ENCODE data around the gene SCN7A.
"Not testable (repeated sequence)": the region's sequence is repeated elsewhere in the genome, so short reads cannot be mapped to it uniquely, and the experiment has no call there.

SCN7A gene

DNA sequence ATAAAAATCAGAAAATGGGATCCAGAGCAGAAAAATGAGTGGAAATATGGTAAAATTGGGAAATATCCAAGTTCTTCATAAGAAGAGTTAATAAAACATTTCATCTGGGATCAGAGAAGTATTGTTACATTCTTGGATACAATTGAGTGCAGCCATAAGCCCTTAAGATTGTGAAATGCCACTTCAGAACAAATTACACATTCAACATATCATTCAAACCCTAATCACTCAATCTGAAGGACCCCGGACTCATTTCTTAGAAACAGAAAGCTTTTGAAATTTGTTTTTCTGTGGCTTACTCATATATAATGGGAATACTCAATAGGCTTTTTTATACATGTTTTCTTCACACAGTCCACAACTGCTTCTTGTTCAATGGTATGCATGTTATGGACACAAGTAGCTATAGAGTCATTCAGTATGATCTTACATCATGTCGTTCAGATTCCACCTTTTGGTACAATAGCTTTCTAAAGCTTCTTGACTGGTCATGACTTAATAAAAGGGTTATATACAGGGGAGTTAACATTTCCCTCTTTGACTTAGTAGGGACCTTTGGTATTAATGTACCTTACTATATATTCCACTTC is 39.9 kb downstream of the SCN7A start:
- DNase-seq (ENCODE audit: low read depth in 1 of 2, low spot score in 1 of 2), result no peak

DNA sequence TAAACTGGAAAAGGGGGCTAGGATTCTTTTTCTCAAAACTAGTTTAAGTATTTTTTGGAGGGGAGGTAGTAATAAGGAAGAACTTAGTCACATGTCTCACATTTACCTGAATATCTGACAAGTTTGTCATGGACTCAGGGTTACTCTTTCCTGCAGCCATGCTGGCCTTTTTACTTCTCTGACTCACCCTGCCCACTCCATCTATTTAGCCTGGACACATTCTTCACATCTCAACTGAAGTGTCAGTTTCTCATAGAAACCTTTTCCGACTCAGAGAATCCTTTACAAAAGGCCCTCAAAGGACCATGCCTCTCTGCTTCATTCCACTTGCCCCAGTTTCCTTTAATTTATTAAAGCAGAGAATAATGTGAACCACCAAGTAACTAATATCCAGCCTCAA is 42.6 kb downstream of the SCN7A start:
- DNase-seq (ENCODE audit: low read depth in 1 of 2, low spot score in 1 of 2), result no peak

DNA sequence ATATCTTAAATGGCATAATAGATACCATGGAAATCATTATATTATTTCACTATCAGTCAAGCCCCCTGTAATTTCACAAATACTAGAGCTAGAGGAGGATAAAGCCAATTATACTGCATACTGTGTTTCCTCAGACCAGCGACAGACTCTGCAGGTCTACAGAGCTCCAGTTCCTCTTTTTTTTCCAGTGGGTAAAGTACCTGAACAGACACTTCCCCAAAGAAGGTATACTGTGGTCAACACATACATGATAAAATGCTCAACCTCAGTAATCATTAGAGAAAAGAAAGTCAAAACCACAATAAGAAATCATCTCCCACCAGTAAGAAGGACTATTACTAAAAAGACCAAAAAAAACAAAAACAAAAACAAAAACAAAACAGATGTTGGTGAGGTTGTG is 44.6 kb downstream of the SCN7A start:
- no peak for DNase-seq (ENCODE audit: low read depth in 1 of 2, low spot score in 1 of 2)

DNA sequence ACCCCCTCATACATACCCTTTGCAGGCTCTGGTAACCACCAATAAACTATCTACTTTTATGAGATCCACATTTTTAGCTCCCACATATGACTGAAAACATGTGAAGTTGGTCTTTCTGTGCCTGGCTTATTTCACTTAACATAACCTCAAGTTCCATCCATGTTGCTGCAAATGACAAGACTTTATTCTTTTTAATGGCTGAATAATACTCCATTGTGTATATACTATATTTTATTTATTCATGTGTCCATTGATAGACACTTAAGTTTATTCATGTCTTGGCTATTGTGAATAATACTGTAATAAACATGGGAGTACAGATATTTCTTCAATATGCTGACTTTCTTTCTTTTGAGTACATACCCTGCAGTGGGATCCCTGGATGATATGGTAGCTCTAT is 45.9 kb downstream of the SCN7A start:
- DNase-seq (ENCODE audit: low read depth in 1 of 2, low spot score in 1 of 2), result no peak

DNA sequence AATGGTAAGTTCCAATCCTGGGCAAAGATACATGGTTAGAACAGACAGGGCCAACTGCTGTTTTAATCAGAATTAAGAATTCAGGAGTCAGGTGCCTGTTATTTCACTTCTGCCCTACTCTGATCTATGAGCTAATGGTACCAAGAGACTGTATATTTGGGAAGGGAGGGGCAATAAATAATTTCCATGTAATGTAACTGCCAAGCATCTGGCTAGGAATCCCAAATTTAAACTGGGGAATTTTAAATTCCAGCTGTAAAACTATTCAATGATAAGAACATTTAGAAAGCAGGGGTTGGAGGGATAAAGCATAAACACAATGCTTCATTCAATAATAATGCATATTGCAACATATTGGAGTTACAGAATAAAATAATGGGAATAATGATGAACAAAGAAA is 49.7 kb downstream of the SCN7A start:
- no peak for DNase-seq (ENCODE audit: low read depth in 1 of 2, low spot score in 1 of 2)

DNA sequence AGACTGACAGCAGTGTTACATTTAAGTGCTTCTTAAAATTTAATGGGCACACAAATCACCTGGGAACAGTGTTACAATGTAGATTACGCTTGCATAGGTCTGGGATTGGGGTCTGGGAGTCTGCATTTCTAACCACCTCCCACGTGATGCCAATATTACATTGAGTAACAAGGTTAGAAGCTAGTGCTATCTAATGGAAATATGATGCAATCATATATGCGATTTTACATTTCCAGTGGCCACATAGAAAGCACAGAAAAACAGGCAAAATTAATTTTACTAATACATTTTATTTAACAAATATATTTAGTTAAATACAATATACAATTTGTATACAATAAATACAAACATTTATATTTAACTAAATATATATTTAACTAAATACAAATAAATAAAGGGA is 53.7 kb downstream of the SCN7A start:
- no peak for DNase-seq (ENCODE audit: low read depth in 1 of 2, low spot score in 1 of 2)

DNA sequence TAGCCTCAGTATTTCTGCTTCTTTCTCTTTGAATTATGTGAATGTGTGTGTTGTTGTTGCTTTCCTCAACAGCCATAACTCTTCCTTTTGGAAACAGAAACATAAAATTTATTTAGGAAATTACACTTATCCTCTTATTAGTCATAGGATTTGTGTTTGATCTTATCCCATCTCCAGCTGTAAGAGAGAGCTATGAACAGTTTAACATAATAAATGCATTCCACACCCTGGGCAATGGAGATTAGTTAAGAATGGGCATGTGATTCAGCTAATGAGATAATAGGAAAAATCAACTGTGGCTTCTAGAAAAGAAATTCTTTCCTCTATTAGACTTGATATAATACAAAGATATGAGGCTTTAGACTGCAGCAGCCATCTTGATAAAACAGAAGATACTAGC is 55.0 kb downstream of the SCN7A start:
- no peak for DNase-seq (ENCODE audit: low read depth in 1 of 2, low spot score in 1 of 2)

DNA sequence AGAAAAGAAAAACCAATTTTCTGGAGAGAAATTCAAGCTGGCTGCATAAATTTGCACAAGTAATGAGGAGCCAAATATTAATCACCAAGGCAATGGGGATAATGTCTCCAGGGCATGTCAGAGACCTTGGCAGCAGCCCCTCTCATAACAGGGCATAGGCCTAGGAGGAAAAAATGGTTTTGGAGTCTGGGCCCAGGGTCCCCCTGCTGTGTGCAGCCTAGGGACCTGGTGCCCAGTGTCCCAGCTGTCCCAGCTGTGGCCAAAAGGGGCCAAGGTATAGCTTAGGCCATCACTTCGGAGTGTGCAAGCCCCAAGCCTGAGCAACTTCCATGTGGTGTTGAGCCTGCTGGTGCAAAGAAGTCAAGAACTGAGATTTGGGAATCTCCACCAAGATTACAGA is 57.1 kb downstream of the SCN7A start:
- DNase-seq (ENCODE audit: low read depth in 1 of 2, low spot score in 1 of 2), result no peak

DNA sequence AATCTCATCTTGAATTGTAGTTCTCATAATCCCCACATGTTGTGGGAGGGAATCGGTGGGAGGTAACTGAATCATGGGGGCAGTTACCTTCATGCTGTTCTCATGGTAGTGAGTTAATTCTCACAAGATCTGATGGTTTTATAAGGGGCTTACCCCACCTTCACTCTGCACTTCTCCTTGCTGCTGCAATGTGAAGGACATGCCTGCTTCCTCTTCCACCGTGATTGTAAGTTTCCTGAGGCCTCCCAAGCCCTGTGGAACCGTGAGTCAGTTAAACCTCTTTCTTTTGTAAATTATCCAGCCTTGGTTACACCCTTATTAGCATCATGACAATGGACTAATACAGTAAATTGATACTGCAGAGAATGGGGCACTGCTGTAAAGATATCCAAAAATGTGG is 57.9 kb downstream of the SCN7A start:
- no peak for DNase-seq (ENCODE audit: low read depth in 1 of 2, low spot score in 1 of 2)

DNA sequence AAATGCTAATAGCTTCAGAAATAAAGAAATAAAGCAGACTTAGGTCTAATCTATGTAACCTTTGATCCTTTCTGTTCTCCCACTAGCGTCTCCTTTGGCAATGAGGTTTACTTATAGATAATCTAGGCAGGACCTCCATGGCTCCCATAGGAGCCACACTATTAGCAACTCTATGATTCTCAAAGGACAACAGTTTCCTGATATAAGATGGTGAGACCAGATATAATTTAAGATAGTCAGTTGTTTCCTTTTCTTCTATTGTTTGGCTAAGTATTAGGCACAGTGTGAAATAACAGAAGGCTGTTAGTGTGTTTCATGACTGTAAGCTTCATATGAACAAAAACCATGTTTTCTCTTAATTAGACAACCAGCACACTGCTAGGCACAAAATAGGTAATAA is 59.6 kb downstream of the SCN7A start:
- no peak for DNase-seq (ENCODE audit: low read depth in 1 of 2, low spot score in 1 of 2)

DNA sequence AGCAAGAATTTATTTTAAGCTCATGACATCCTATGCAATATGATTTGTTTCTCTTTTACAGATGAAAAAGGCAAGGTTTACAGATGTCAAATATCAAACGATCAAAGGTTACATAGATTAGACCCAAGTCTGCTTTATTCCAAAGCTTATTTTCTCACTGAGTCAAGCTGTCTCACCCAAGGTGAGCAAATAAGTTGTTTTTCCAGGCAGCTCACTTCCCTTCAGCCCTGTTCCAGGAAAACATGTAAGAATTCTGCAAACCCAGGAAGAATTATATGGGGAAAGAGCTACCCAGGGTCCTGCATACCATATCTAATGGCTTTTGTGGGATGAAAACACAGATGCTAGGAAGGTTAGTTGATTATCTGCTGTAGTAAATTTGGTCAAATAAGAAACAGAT is 60.6 kb downstream of the SCN7A start:
- DNase-seq (ENCODE audit: low read depth in 1 of 2, low spot score in 1 of 2), result no peak

DNA sequence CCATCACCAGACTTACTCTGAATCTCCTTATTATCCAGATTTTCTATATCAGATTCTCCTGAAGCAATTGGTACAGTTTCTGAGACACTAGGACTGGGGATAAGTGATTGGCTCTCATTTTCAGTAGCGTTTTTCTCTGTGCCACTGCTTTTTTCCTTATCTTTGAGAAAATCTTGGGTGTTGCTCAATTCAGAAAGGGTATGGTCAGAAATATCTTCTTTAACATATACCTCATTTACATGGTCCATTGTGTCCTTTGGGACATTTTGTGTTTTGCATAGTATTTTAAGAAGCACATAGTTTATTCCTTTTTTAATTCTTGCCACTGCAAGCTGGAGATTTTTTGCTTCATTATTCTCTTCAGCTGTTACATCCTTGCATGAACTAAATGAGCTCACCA is 61.7 kb downstream of the SCN7A start:
- no peak for DNase-seq (ENCODE audit: low read depth in 1 of 2, low spot score in 1 of 2)

DNA sequence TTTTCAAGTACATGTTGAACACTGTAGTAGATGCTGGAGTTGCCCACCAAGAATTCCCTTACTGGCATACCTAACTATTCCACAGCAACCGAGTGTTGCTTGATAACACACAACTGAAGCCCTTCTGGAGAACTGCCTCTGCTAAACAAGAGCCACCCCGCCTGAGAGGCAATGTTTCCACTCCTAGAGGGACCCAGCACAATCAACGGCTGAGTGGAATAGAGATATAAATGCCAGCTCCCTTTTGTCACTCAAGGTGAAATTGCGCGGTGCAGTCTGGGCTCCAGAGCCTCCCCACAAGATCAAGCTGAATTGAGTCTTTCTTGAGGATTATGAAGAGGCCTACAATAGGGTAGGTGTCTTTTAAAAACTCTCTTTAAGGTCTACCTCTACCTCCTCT is 69.2 kb downstream of the SCN7A start:
- DNase-seq (ENCODE audit: low read depth in 1 of 2, low spot score in 1 of 2), result no peak

DNA sequence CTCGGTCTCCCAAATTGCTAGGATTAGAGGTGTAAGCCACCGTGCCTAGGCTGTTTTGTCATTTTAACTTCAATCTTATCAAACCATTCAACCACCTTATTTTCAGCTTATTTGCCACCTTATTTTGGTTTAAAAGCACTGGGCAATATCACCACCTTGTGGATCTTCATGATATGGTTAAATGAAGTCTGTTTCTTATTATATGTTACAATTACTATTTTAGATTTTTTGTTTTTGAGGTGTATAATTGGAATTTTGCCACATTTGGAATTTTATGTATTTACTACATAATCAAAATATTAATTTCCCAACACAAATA is 74.5 kb downstream of the SCN7A start:
- DNase-seq (ENCODE audit: low read depth in 1 of 2, low spot score in 1 of 2), result no peak

DNA sequence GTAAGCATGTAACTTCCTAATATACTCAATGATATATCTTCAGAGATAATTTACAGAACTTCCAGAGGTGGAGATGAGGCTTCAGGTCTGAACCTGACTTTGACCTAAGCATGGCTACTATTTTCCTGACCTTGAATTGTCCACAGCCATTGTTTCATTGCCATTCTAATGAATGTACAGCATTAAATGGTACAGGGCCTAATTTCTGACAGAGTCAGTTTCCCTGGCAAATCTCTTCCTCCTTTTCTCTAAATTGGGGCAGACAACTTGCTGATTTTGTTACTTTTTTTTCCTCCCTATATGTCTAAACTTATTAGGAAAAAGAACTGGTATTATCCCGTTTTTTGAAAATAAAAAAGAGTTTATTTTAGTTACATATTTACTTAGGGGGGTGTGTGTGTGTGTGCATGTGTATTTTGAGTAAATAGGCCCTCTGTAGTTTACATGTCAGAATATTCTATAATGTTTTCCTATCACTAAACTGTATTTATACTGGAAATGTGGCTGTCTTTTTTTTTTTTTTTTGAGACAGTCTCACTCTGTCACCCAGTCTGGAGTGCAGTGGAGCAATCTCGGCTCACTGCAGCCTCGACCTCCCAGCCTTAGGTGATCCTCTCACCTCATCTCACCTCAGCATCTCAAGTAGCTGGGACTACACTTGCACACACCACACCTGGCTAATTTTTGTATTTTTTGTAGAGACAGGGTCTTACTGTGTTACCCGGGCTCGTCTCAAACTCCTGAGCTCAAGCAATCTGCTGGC is 75.0 kb downstream of the SCN7A start:
- DNase-seq (ENCODE audit: low read depth in 1 of 2, low spot score in 1 of 2), result no peak

DNA sequence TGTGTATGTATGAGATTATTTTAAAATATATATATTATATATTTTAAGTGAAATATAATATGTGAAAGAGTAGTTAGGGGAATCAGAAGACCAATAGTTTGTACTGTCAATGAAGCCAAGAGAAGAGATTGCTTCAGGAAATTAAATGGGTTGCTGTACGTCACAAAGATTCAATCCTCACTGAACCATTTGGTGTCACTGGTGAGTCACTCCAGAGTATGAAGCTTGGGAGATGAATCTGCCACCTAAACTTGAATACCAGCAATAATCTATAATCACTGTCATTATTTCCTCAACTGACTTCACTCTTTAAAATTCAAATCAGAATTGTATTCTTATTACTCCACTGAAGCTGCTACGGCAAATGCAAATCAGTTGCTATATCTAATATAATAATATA is 76.4 kb downstream of the SCN7A start:
- DNase-seq (ENCODE audit: low read depth in 1 of 2, low spot score in 1 of 2), result no peak

DNA sequence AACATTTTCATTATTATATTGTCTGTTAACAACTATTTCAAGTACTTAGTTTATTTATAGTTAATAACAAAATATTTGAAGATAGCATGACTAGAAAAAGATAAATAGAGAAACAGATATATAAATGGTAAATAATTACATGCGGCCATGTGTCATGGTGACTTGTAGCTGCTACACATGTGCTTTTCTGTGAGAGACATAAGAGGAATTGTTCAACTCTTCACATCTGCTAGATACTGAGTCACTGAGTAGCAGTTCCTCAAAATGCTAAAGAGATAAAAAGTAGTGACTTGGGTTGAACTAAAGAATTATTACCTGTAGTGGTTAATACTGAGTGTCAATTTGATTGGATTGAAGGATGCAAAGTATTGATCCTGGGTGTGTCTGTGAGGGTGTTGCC is 80.8 kb downstream of the SCN7A start:
- no peak for DNase-seq (ENCODE audit: low read depth in 1 of 2, low spot score in 1 of 2)

DNA sequence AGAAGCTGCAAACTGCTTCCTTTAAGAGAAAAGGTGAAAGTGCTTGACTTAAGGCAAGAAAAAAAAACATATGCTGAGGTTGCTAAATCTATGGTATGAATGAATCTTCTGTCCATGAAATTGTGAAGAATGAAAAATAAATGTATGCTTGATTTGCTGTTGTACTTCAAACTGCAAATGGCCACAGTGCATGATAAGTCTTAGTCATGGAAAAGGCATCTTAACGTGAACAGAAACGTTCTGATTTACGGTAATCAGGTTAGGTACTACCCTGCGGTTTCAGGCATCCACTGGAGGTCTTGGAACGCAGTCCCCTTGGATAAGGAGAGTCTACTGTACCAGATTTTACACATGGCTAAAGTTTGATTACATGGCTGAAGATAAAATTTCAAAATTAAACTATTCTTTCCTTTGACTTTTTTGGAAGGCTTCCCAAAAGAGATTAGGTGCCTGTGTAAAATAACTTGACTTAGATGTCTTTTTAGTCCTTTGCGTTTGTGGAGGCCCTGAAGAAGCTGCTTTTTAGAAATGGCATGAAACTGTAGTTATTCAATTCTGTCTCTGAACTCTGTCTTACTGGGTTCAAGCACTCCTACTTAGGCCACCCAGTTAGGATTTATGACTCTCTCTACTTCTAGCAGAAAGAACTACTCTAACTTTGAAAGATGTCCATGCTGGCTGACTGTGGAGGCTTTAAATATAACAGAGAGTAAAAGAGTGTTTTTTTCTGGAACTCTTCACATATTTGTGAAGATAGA is 82.4 kb downstream of the SCN7A start:
- DNase-seq (ENCODE audit: low read depth in 1 of 2, low spot score in 1 of 2), result no peak

DNA sequence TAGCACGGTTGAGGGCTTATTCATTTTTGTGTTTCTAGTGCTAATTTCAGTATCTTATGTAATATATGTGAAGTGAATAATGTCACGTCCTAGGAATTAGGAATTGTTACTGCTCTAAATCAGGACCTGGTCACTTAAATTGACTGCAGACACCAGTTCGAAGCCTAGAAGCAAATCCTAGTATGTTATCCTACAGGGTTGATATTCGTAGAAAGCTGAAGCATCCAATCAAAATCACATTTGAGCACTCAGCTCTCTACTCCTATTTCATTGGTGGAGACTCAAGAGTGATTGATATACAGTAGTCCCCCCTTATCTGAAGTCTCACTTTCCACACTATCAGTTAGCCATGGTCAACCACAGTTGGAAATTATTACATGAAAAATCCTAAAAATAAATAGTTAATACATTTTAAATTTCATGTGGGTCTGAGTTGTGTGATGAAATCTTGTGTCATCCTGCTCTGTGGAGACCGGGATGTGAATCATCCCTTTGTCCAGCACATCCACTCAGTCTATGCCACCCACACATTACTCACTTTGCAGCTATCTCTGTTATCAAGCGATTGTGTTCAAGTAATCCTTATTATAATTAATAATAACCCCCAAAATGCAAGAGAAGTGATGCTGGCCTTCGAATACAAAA is 83.1 kb downstream of the SCN7A start:
- DNase-seq (ENCODE audit: low read depth in 1 of 2, low spot score in 1 of 2), result no peak

DNA sequence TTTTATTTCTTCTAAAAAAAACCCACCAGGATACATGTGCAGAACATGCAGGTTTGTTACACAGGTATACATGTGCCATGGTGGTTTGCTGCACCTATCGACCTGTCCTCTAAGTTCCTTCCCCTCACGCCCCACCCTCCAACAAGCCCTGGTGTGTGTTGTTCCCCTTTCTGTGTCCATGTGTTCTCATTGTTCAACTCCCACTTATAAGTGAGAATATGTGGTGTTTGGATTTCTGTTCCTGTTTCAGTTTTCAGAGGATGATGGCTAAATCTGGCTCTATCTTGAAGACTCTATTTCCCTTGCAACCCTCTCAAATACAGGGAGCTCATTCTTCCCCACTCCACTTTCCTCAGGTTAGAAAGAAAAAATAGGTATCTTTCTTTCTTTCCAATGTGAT is 86.3 kb downstream of the SCN7A start:
- not testable (repeated sequence) for DNase-seq (ENCODE audit: low read depth in 1 of 2, low spot score in 1 of 2)

DNA sequence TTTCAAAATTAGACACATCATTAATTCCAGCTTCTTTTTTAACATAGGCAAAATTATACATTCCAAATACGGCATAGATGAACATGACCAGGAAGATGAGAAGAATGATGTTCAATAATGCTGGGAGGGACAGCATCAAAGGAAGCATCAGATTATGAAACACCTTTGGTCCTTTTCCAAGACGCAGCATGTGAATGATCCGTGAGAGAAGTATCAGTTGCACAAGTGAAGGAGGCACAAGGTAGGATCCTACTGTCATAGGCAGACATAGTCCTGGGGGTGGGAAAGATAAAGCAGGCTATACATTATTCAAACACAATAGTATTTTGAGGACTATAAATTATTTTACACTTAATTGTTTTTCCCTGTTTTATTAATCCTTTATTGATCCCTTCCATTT is 87.7 kb downstream of the SCN7A start:
- DNase-seq (ENCODE audit: low read depth in 1 of 2, low spot score in 1 of 2), result no peak

DNA sequence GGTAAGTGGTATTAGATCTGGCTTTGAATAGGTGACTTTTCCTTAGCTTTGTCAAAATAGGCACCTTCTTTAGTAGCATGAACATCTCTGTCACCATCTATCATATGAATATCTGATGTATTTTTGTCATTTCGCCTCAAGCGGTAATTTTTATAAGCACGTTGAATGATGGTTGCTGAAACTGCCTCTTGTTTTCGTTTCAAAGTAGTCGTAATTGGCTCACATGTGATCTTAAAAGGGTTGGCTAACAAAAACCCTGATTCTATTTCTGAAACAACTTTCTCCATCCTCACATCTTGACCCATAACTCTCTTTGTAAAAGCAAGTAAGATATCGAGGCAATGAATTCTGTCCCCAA is 88.5 kb downstream of the SCN7A start:
- DNase-seq (ENCODE audit: low read depth in 1 of 2, low spot score in 1 of 2), result no peak
